Keratinocyte (primary cell): Measurements from ENCODE around the gene POU6F1. TPM values are rescaled to one million over a fixed set of nuclear protein-coding genes. Genes with fewer than 3 reads are reported as not detected.
"Not testable (repeated sequence)": the region's sequence is repeated elsewhere in the genome, so short reads cannot be mapped to it uniquely, and the experiment has no call there.

Source experiments
- DNase-seq: peaks from one replicate; pipeline ENCODE4 v3.0.0-alpha.2; 2011; ENCODE audit warnings: low read depth, missing footprints, low spot score
- FAIRE-seq: peaks from 2 replicates; lab custom pipeline; 2011; peaks lifted over from hg19 to GRCh38; lab: Jason Lieb, UNC
- H2AFZ ChIP-seq: 2 replicates; pipeline ENCODE4 v1.6.0; 2012; ENCODE audit warnings: low read length, control low read depth, inconsistent platforms; ENCODE audit not compliant: control insufficient read depth
- H3K27ac ChIP-seq: 2 replicates; pipeline ENCODE4 v1.5.1; 2011; ENCODE audit warnings: low read length; ENCODE audit not compliant: control insufficient read depth, insufficient read depth
- H3K27me3 ChIP-seq: 3 replicates; pipeline ENCODE4 v1.6.0; 2011; ENCODE audit warnings: low read length; ENCODE audit not compliant: control insufficient read depth, insufficient read depth; ENCODE audit errors: extremely low read depth
- H3K36me3 ChIP-seq, 2 experiments: 2 replicates in 1 of 2; 3 replicates in 1 of 2; pipeline ENCODE4 v1.5.1; 2011; ENCODE audit warnings: low read length in 2 of 2, mild to moderate bottlenecking in 1 of 2; ENCODE audit not compliant: control insufficient read depth in 2 of 2, insufficient read depth in 2 of 2; ENCODE audit errors: extremely low read depth in 1 of 2
- H3K4me1 ChIP-seq: 3 replicates; pipeline ENCODE4 v1.5.1; 2011; ENCODE audit warnings: low read length; ENCODE audit not compliant: control insufficient read depth, insufficient read depth; ENCODE audit errors: extremely low read depth
- H3K4me2 ChIP-seq: 3 replicates; pipeline ENCODE4 v1.6.0; 2011; ENCODE audit warnings: low read depth, low read length; ENCODE audit not compliant: control insufficient read depth, insufficient read depth; ENCODE audit errors: extremely low read depth
- H3K4me3 ChIP-seq, 3 experiments: fragments of 200-600 bp in 1 of 3; sonication (generic) in 1 of 3; 2 replicates in 2 of 3; 3 replicates in 1 of 3; pipeline ENCODE4 v1.5.1; 2011 to 2016; ENCODE audit warnings: low read length in 3 of 3, mild to moderate bottlenecking in 3 of 3, control low read depth in 2 of 3, inconsistent platforms in 1 of 3, low read depth in 1 of 3, mixed read lengths in 1 of 3, mixed run types in 1 of 3, moderate library complexity in 1 of 3; ENCODE audit not compliant: control insufficient read depth in 2 of 3, insufficient read depth in 2 of 3; ENCODE audit errors: extremely low read depth in 1 of 3
- H3K79me2 ChIP-seq: 2 replicates; pipeline ENCODE4 v1.6.0; 2012; ENCODE audit warnings: low read length; ENCODE audit not compliant: control insufficient read depth, insufficient read depth
- H3K9ac ChIP-seq: 3 replicates; pipeline ENCODE4 v1.6.0; 2011; ENCODE audit warnings: low read length; ENCODE audit not compliant: control insufficient read depth, insufficient read depth; ENCODE audit errors: extremely low read depth
- H3K9me1 ChIP-seq: 3 replicates; pipeline ENCODE4 v1.6.0; 2011; ENCODE audit warnings: low read length; ENCODE audit not compliant: control insufficient read depth, insufficient read depth; ENCODE audit errors: extremely low read depth
- H3K9me3 ChIP-seq: 2 replicates; pipeline ENCODE4 v1.5.1; 2012; ENCODE audit warnings: low read depth, low read length; ENCODE audit not compliant: control insufficient read depth
- H4K20me1 ChIP-seq: 3 replicates; pipeline ENCODE4 v1.6.0; 2011; ENCODE audit warnings: low read length; ENCODE audit not compliant: control insufficient read depth, insufficient read depth; ENCODE audit errors: extremely low read depth
- EZH2 ChIP-seq: IDR thresholded peaks from one replicate; pipeline ENCODE4 v1.6.1; 2012; ENCODE audit warnings: inconsistent platforms, mild to moderate bottlenecking, low read length, moderate library complexity
- dilution Hi-C: fragments of 300-500 bp; cut with MboI; formaldehyde crosslinking; loops from one replicate; pipeline ENCODE4 v1.7.0; 2020; ENCODE audit warnings: low sequenced_read_pairs; ENCODE audit not compliant: extremely low pct_ligation_motif_present
- polyA plus RNA-seq, 5 experiments: library from polyadenylated mRNA; depleted of rRNA in 3 of 5; stranded (reverse) in 3 of 5; stranded (forward) in 1 of 5; unstranded in 1 of 5; fragments of >200 nt; gene quantifications; 1 replicate in 1 of 5; 2 replicates in 3 of 5; 3 replicates in 1 of 5; pipeline versions ENCODE4 v1.2.1 to v1.2.3, GENCODE V29; 2011 to 2012; ENCODE audit warnings: missing spikeins in 2 of 5, low read depth in 1 of 5, low replicate concordance in 1 of 5
- TF ChIP-seq, protein P1 (sequence below), 3 experiments: IDR thresholded peaks in 1 of 3; conservative IDR thresholded peaks in 1 of 3; optimal IDR thresholded peaks in 1 of 3; 2 replicates in 2 of 3; 3 replicates in 1 of 3; pipeline versions ENCODE3 to v1.5.1; 2011; ENCODE audit warnings: low read length in 3 of 3, mild to moderate bottlenecking in 3 of 3, moderate library complexity in 2 of 3, control low read depth in 1 of 3, inconsistent platforms in 1 of 3; ENCODE audit not compliant: insufficient read depth in 2 of 3; ENCODE audit errors: extremely low read depth in 1 of 3

The POU6F1 gene
- polyA plus RNA-seq, 1 donor (not counting 4 experiments of a cell fraction or from before 2014, with no cell fraction given), result 0.42 TPM

DNA sequence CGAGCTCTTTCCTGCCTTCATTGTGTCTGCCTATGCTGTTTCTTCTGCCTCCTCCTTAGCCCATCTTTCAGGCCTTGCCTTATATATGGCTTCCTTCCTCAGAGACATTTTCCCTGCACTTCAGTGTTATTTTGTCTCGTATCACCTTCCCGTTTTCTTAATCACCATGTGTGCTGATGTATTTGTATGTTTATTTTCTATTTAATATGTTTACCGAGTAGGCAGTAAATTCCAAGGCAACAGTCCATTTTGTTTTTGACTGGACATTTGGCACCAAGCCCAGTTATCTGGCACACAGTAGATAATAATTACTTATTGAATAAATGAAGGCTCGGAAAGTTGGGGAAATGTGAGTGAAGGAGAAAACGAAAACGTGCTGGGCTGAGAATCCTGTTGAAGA is 4.6 kb upstream of the POU6F1 start:
- no peaks in the 10 kb centered on the region for H3K9me3 ChIP-seq
- FAIRE-seq, result no peak
- dilution Hi-C loops, result no loop called here

DNA sequence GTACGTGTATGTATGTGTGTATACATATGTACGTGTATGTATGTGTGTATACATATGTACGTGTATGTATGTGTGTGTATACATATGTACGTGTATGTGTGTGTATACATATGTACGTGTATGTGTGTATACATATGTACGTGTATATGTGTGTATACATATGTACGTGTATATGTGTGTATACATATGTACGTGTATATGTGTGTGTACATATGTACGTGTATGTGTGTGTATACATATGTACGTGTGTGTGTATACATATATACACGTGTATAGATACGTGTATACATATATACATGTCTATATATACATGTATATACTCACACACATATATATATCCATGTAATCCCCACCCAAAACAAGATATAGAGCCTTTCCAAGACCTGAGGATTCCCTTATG is 2.0 kb upstream of the POU6F1 start:
- DNase-seq, H3K4me3 ChIP-seq, H3K79me2 ChIP-seq, H3K27me3 ChIP-seq, H3K9me1 ChIP-seq, dilution Hi-C loops, H3K9me3 ChIP-seq, H3K4me1 ChIP-seq, H3K9ac ChIP-seq, FAIRE-seq, H3K36me3 ChIP-seq, H3K4me2 ChIP-seq, H4K20me1 ChIP-seq, H3K27ac ChIP-seq, H2AFZ ChIP-seq: not testable (repeated sequence)

More for the DNA sequence above, 4.6 kb upstream of the POU6F1 start:
- H2AFZ ChIP-seq, result no peak overlapping the region
- no peaks in the 10 kb centered on the region for H3K27me3 ChIP-seq
- no peak overlapping the region for H3K4me2 ChIP-seq
- no peak overlapping the region for H3K27ac ChIP-seq
- no peak overlapping the region for H3K4me3 ChIP-seq
- no peak overlapping the region for H3K9ac ChIP-seq
- no peak for DNase-seq
- TF ChIP-seq EZH2, result no peak
- TF ChIP-seq, protein P1, sequence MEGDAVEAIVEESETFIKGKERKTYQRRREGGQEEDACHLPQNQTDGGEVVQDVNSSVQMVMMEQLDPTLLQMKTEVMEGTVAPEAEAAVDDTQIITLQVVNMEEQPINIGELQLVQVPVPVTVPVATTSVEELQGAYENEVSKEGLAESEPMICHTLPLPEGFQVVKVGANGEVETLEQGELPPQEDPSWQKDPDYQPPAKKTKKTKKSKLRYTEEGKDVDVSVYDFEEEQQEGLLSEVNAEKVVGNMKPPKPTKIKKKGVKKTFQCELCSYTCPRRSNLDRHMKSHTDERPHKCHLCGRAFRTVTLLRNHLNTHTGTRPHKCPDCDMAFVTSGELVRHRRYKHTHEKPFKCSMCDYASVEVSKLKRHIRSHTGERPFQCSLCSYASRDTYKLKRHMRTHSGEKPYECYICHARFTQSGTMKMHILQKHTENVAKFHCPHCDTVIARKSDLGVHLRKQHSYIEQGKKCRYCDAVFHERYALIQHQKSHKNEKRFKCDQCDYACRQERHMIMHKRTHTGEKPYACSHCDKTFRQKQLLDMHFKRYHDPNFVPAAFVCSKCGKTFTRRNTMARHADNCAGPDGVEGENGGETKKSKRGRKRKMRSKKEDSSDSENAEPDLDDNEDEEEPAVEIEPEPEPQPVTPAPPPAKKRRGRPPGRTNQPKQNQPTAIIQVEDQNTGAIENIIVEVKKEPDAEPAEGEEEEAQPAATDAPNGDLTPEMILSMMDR (optimal IDR thresholded peaks at IDR 0.05 in 1 of 3, IDR thresholded peaks at IDR 0.05 in 1 of 3, conservative IDR thresholded peaks at IDR 0.05 in 1 of 3; ENCODE audit: extremely low read depth in 1 of 3, insufficient read depth in 2 of 3, low read length in 3 of 3), result no peak
- no peaks in the 10 kb centered on the region for H3K9me1 ChIP-seq
- H3K36me3 ChIP-seq, result no peaks in the 10 kb centered on the region
- H4K20me1 ChIP-seq, result no peaks in the 10 kb centered on the region
- H3K79me2 ChIP-seq, result no peaks in the 10 kb centered on the region
- H3K4me1 ChIP-seq, result peaks cover 8% of the 10 kb centered on the region

- no peak overlapping the region for H3K9ac ChIP-seq
- H4K20me1 ChIP-seq, result no peaks in the 10 kb centered on the region
- H3K36me3 ChIP-seq, result no peaks in the 10 kb centered on the region
- FAIRE-seq (no peak), DNase-seq (no peak)
- TF ChIP-seq, protein P1 (optimal IDR thresholded peaks at IDR 0.05 in 1 of 3, IDR thresholded peaks at IDR 0.05 in 1 of 3, conservative IDR thresholded peaks at IDR 0.05 in 1 of 3; ENCODE audit: extremely low read depth in 1 of 3, insufficient read depth in 2 of 3, low read length in 3 of 3), result no peak
- no peak for TF ChIP-seq EZH2
- H3K27ac ChIP-seq, result no peak overlapping the region
- no peak overlapping the region for H3K4me3 ChIP-seq
- H2AFZ ChIP-seq, result no peak overlapping the region
- H3K9me1 ChIP-seq, result no peaks in the 10 kb centered on the region
- peak overlapping the region; percentile 97 for H3K4me2 ChIP-seq
- peaks cover 8% of the 10 kb centered on the region for H3K4me1 ChIP-seq
- dilution Hi-C loops, result no loop called here
- no peaks in the 10 kb centered on the region for H3K79me2 ChIP-seq
- H3K9me3 ChIP-seq, result no peaks in the 10 kb centered on the region
- H3K27me3 ChIP-seq, result no peaks in the 10 kb centered on the region
Measured at GRCh38 chr12:51219322-51219721, 1.5 kb upstream of the POU6F1 start.
